Tibial nerve (tissue), 4 donors: ENCODE data around the gene GPR22.

Source experiments
- EP300 ChIP-seq, 2 donors: sonication (generic); formaldehyde crosslinking; IDR thresholded peaks; one replicate each; pipeline ENCODE4 v1.6.1; 2017; ENCODE audit warnings: antibody characterized with exemption in 2 of 2, mild to moderate bottlenecking in 1 of 2
- TF ChIP-seq, protein P1 (sequence below), 5 experiments: fragments of 200-600 bp in 3 of 5; fragments of 450-650 bp in 2 of 5; sonication (generic) in 3 of 5; IDR thresholded peaks; one replicate each; pipeline ENCODE4 v1.5.1; 2016 to 2019; ENCODE audit warnings: antibody characterized with exemption in 5 of 5, mild to moderate bottlenecking in 3 of 5, moderate library complexity in 2 of 5

GRCh38 chr7:107428642-107429041 lies 41.2 kb upstream of the GPR22 start:
- TF ChIP-seq, protein P1, sequence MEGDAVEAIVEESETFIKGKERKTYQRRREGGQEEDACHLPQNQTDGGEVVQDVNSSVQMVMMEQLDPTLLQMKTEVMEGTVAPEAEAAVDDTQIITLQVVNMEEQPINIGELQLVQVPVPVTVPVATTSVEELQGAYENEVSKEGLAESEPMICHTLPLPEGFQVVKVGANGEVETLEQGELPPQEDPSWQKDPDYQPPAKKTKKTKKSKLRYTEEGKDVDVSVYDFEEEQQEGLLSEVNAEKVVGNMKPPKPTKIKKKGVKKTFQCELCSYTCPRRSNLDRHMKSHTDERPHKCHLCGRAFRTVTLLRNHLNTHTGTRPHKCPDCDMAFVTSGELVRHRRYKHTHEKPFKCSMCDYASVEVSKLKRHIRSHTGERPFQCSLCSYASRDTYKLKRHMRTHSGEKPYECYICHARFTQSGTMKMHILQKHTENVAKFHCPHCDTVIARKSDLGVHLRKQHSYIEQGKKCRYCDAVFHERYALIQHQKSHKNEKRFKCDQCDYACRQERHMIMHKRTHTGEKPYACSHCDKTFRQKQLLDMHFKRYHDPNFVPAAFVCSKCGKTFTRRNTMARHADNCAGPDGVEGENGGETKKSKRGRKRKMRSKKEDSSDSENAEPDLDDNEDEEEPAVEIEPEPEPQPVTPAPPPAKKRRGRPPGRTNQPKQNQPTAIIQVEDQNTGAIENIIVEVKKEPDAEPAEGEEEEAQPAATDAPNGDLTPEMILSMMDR (IDR thresholded peaks at IDR 0.05), result no peak
- TF ChIP-seq EP300 (IDR thresholded peaks at IDR 0.05), result no peak
